DND-41 (cell line): ENCODE measurements around the gene UBE2A.

ENCODE experiments used
- EZH2 ChIP-seq: IDR thresholded peaks from 3 replicates; pipeline ENCODE4 v1.6.1; 2012; ENCODE audit warnings: borderline replicate concordance, low read depth, mild to moderate bottlenecking, moderate library complexity, low read length, inconsistent platforms; ENCODE audit not compliant: severe bottlenecking
- TF ChIP-seq, protein P1 (sequence below): IDR thresholded peaks from 2 replicates; pipeline ENCODE4 v1.5.1; 2012; ENCODE audit warnings: borderline replicate concordance, low read length, moderate library complexity, mild to moderate bottlenecking; ENCODE audit not compliant: poor library complexity, severe bottlenecking; ENCODE audit errors: extremely low read depth

DNA sequence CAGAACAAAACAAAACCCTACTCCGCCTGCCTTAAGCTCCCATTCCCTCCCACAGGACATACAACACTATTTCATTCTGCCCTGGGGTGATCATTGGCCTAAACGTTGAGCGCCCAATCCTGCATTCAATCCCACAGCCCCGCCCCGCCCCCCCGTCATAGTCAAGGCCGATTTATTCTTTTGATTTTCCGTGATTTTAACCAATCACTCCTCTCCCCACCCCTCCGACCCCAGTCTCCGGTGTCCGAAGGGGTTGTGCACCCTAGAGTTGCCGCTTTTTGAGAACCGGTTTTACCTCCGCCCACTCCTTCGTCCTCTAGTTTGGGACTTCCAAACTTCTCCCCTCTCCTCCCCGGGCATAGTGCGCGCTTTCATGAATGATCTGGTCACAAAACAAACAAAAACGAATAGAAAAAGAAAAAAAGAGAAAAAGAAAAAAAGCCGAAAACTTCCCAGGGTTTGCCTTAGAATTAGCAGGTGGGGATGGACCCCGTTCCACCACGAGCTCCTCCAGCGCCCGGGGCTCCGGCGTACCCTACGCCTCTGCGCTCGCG lies 446 bp upstream of the UBE2A start:
- TF ChIP-seq, protein P1, sequence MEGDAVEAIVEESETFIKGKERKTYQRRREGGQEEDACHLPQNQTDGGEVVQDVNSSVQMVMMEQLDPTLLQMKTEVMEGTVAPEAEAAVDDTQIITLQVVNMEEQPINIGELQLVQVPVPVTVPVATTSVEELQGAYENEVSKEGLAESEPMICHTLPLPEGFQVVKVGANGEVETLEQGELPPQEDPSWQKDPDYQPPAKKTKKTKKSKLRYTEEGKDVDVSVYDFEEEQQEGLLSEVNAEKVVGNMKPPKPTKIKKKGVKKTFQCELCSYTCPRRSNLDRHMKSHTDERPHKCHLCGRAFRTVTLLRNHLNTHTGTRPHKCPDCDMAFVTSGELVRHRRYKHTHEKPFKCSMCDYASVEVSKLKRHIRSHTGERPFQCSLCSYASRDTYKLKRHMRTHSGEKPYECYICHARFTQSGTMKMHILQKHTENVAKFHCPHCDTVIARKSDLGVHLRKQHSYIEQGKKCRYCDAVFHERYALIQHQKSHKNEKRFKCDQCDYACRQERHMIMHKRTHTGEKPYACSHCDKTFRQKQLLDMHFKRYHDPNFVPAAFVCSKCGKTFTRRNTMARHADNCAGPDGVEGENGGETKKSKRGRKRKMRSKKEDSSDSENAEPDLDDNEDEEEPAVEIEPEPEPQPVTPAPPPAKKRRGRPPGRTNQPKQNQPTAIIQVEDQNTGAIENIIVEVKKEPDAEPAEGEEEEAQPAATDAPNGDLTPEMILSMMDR = no peak
- TF ChIP-seq EZH2 = no peak
